Mammary epithelial cell (primary cell): ENCODE measurements around the gene ADAM8.

Experiments used
- CTCF ChIP-seq, 2 donors: IDR thresholded peaks in 1 of 2; conservative IDR thresholded peaks in 1 of 2; 2 replicates each; pipeline ENCODE4 v1.5.1; 2011 to 2012; ENCODE audit warnings: inconsistent platforms in 2 of 2, low read length in 2 of 2, mild to moderate bottlenecking in 2 of 2, control low read depth in 1 of 2, low read depth in 1 of 2; ENCODE audit not compliant: insufficient read depth in 1 of 2; ENCODE audit errors: extremely low read depth in 1 of 2
- EZH2 ChIP-seq: IDR thresholded peaks from 2 replicates; pipeline ENCODE4 v1.6.1; 2012; ENCODE audit warnings: low read length, inconsistent platforms, borderline replicate concordance

DNA sequence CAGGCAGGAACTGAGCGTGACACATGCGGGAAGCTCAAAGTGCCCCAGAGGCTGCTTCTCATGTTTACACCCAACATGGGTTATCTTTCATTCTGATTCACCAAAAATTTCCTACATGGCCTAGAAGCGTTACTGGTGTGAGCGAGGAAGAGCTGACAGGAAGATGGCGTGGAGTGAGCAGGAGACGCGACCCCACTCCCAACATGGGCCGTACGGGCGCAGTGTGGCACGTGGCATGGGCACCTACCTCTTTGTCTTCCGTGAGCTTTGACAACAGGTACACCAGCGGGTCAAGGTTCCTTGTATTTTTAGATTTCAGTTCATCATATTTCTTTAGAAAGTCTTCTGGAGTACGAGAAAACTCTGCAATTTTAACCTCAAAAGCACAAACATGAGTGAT, 23.1 kb upstream of the ADAM8 start:
- TF ChIP-seq CTCF (conservative IDR thresholded peaks at IDR 0.05 in 1 of 2, IDR thresholded peaks at IDR 0.05 in 1 of 2; ENCODE audit: extremely low read depth in 1 of 2, insufficient read depth in 1 of 2, low read depth in 1 of 2, low read length in 2 of 2) (no peak), EZH2 (no peak)
